ENCODE measurements around the gene TRIM71. TPM values are rescaled to one million over a fixed set of nuclear protein-coding genes. Genes with fewer than 3 reads are reported as not detected.

Gene TRIM71
- total RNA-seq, 2 donors from 2014 or later, result 154 to 169 TPM

DNA sequence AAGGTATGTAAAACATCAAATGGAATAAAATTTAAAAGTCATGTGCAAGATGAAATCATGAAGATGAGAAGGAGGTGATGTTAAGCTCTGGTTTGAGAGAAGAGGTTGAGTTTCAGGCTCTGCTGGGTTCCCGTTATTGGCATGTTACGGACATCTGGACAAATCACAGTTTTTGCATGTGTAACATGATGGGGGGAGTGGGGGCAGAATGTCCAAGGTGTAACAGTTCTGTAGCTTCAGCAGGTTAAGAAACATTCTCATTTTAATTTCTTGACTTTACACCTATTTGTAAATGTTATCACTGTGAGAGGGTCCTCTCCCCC, 17.2 kb downstream of the TRIM71 start:
- TF ChIP-seq, protein P1, sequence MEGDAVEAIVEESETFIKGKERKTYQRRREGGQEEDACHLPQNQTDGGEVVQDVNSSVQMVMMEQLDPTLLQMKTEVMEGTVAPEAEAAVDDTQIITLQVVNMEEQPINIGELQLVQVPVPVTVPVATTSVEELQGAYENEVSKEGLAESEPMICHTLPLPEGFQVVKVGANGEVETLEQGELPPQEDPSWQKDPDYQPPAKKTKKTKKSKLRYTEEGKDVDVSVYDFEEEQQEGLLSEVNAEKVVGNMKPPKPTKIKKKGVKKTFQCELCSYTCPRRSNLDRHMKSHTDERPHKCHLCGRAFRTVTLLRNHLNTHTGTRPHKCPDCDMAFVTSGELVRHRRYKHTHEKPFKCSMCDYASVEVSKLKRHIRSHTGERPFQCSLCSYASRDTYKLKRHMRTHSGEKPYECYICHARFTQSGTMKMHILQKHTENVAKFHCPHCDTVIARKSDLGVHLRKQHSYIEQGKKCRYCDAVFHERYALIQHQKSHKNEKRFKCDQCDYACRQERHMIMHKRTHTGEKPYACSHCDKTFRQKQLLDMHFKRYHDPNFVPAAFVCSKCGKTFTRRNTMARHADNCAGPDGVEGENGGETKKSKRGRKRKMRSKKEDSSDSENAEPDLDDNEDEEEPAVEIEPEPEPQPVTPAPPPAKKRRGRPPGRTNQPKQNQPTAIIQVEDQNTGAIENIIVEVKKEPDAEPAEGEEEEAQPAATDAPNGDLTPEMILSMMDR (conservative IDR thresholded peaks at IDR 0.05), result no peak
- H3K9me3 ChIP-seq (ENCODE audit: control insufficient read depth, low read length), result no peaks in the 10 kb centered on the region
- peaks cover 7% of the 10 kb centered on the region for H3K36me3 ChIP-seq (ENCODE audit: control insufficient read depth, insufficient read depth, low read length)
- Mint-ChIP-seq H3K4me1 (peaks cover 71% of the 10 kb centered on the region), H3K27ac (peak overlapping the region; percentile 6), H3K36me3 (ENCODE audit: low read depth) (peaks cover 19% of the 10 kb centered on the region), H3K9me3 (no peaks in the 10 kb centered on the region), H3K4me3 (peak overlapping the region; percentile 27), H3K27me3 (ENCODE audit: insufficient read depth) (no peaks in the 10 kb centered on the region)
- peak overlapping the region; percentile 26 for H3K4me3 ChIP-seq (ENCODE audit: low read length)
- no peak overlapping the region for H3K27ac ChIP-seq (ENCODE audit: low read depth, low read length)
- H3K27me3 ChIP-seq (ENCODE audit: control insufficient read depth, insufficient read depth, low read length, poor library complexity, severe bottlenecking), result no peaks in the 10 kb centered on the region
- H3K9ac ChIP-seq (ENCODE audit: extremely low read depth, low read length, poor library complexity, severe bottlenecking), result no peak overlapping the region
- peaks cover 21% of the 10 kb centered on the region for H3K4me1 ChIP-seq (ENCODE audit: control insufficient read depth, insufficient read depth, low read length)
- WGBS, 2 experiments (ENCODE audit: insufficient coverage in 1 of 2, insufficient read length in 1 of 2), result 64 to 69% methylated on average over 2 of the region's 2 CpGs
- DNase-seq, result no peak

DNA sequence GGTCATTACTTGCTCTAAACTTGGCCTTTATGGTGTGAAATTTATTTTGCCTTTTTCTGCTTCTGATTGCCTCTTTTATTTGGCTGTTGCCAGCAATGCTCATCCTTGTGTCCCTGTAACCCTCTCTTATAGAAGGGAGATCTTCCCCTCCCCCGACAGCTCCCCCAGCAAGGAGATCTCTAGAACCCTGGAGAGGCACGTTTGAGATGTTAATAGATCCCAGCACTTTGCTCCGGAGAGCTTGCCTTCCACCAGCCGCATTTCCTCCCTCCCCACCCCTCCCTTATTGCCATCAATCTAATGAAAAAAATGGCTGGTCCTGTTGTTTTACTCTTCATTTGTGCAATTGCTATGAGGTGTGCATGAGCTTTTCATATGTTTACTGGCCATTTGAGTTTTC, 18.2 kb downstream of the TRIM71 start:
- Histone ChIP-seq H3K27me3 (ENCODE audit: control insufficient read depth, insufficient read depth, low read length, poor library complexity, severe bottlenecking) (no peaks in the 10 kb centered on the region), H3K9me3 (ENCODE audit: control insufficient read depth, low read length) (no peaks in the 10 kb centered on the region), H3K4me1 (ENCODE audit: control insufficient read depth, insufficient read depth, low read length) (peaks cover 28% of the 10 kb centered on the region), H3K36me3 (ENCODE audit: control insufficient read depth, insufficient read depth, low read length) (peaks cover 7% of the 10 kb centered on the region), H3K27ac (ENCODE audit: low read depth, low read length) (no peak overlapping the region), H3K9ac (ENCODE audit: extremely low read depth, low read length, poor library complexity, severe bottlenecking) (no peak overlapping the region), H3K4me3 (ENCODE audit: low read length) (no peak overlapping the region)
- TF ChIP-seq, protein P1 (conservative IDR thresholded peaks at IDR 0.05), result no peak
- Mint-ChIP-seq H3K4me1 (peaks cover 77% of the 10 kb centered on the region), H3K27ac (peak overlapping the region; percentile 23), H3K4me3 (peak overlapping the region; percentile 30), H3K36me3 (ENCODE audit: low read depth) (peaks cover 11% of the 10 kb centered on the region), H3K9me3 (no peaks in the 10 kb centered on the region), H3K27me3 (ENCODE audit: insufficient read depth) (no peaks in the 10 kb centered on the region)
- 7% methylated on average over 3 to 4 of the region's 4 CpGs for WGBS, 2 experiments (ENCODE audit: insufficient coverage in 1 of 2, insufficient read length in 1 of 2)
- peak; percentile 81 for DNase-seq

DNA sequence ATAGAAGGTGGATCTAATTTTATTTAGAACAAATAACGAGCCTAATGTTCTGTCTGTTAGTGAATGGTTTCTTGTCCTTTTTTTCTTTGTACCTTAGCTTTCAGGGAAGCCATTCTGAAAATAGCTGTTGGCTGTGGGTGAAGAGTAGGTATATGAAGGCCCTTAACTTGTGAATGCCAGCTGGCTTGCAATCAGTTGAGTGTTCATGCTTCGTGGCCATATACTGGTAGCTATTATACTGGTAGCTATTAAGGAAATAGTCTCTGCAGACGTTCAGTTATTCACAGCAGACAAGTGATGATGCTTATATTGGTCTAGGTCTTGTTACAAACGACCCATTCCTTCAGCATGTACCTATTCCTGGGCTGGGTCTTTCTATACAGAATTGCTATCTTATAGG, 18.8 kb downstream of the TRIM71 start:
- Mint-ChIP-seq H3K4me1 (peaks cover 84% of the 10 kb centered on the region), H3K27ac (peak overlapping the region; percentile 88), H3K36me3 (ENCODE audit: low read depth) (peaks cover 8% of the 10 kb centered on the region), H3K4me3 (peak overlapping the region; percentile 30), H3K27me3 (ENCODE audit: insufficient read depth) (no peaks in the 10 kb centered on the region), H3K9me3 (no peaks in the 10 kb centered on the region)
- Histone ChIP-seq H3K4me1 (ENCODE audit: control insufficient read depth, insufficient read depth, low read length) (peaks cover 33% of the 10 kb centered on the region), H3K4me3 (ENCODE audit: low read length) (peak overlapping the region; percentile 32), H3K27me3 (ENCODE audit: control insufficient read depth, insufficient read depth, low read length, poor library complexity, severe bottlenecking) (no peaks in the 10 kb centered on the region), H3K9me3 (ENCODE audit: control insufficient read depth, low read length) (no peaks in the 10 kb centered on the region), H3K9ac (ENCODE audit: extremely low read depth, low read length, poor library complexity, severe bottlenecking) (no peak overlapping the region), H3K36me3 (ENCODE audit: control insufficient read depth, insufficient read depth, low read length) (peaks cover 7% of the 10 kb centered on the region), H3K27ac (ENCODE audit: low read depth, low read length) (no peak overlapping the region)
- 25 to 41% methylated on average over 3 to 4 of the region's 4 CpGs for WGBS, 2 experiments (ENCODE audit: insufficient coverage in 1 of 2, insufficient read length in 1 of 2)
- TF ChIP-seq, protein P1 (conservative IDR thresholded peaks at IDR 0.05), result no peak
- no peak for DNase-seq
